ENCODE measurements around the gene CPNE7. TPM values are rescaled to one million over a fixed set of nuclear protein-coding genes. Genes with fewer than 3 reads are reported as not detected.

The CPNE7 gene
- total and polyA plus RNA-seq, 9 of the 15 experiments (the other 6 are each of a cell fraction or from before 2014, with no cell fraction given) = 0.30 to 73.4 (median 32.7) TPM

DNA sequence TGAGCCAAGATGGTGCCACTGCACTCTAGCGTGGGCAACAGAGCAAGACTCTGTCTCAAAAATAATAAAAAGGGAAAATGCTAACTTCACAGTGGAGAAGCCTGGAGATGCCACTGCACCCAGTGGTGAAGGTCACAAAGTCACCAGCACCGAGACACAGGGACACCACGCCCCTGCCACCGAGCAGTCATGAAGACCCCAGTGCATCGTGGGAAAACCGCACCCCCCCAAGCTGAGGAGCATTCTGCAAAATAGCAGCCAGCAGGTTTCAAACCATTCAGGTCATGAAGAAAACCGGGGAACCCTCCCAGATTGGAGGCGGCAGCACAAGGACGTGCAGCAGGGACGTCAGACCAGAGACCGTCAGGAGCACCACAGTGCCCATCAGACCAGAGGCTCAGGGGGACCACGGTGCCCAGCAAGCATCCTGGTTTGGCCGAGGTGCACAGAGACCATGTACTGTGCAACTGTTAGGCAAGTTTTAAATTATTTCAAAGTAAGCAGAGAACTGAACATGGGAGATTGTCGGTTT lies 68.3 kb downstream of the CPNE7 start:
- H3K36me3 ChIP-seq (ENCODE audit: control insufficient read depth, insufficient read depth, low read length) = peaks cover 31% of the 10 kb centered on the region; the same call in 2 of the 3 replicates
- in situ Hi-C loops (cut with MboI) (no loop called here), intact Hi-C loops (cut with micrococcal nuclease) (loop anchor here (10.0 kb wide), 1 partner anchor 69 kb away; the partner anchor contains the start of gene CPNE7)
- H3K4me3 ChIP-seq = no peak overlapping the region
- ATAC-seq (peak; percentile 48; the same call in 2 of the 3 replicates), DNase-seq (ENCODE audit: extremely low read depth in 1 of 4, low spot score in 3 of 4) (peak in 1 of 4 experiments; percentile 41), FAIRE-seq (peak; percentile 67)
- TF ChIP-seq POLR2A (conservative IDR thresholded peaks at IDR 0.05) (0 out of 2 replicates have a peak, but pooled peaks have one; percentile 35), POLR2AphosphoS5 (IDR thresholded peaks at IDR 0.05; ENCODE audit: control insufficient read depth, insufficient read depth, low read depth, low read length) (0 out of 2 replicates have a peak, but pooled peaks have one; percentile 6), POLR2G (IDR thresholded peaks at IDR 0.05; ENCODE audit: low read depth, low read length) (peak; percentile 50)
- TF ChIP-seq, protein P1, sequence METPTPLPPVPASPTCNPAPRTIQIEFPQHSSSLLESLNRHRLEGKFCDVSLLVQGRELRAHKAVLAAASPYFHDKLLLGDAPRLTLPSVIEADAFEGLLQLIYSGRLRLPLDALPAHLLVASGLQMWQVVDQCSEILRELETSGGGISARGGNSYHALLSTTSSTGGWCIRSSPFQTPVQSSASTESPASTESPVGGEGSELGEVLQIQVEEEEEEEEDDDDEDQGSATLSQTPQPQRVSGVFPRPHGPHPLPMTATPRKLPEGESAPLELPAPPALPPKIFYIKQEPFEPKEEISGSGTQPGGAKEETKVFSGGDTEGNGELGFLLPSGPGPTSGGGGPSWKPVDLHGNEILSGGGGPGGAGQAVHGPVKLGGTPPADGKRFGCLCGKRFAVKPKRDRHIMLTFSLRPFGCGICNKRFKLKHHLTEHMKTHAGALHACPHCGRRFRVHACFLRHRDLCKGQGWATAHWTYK (CRISPR knock-in tag; IDR thresholded peaks at IDR 0.05) = no peak
- TF ChIP-seq, protein P2, sequence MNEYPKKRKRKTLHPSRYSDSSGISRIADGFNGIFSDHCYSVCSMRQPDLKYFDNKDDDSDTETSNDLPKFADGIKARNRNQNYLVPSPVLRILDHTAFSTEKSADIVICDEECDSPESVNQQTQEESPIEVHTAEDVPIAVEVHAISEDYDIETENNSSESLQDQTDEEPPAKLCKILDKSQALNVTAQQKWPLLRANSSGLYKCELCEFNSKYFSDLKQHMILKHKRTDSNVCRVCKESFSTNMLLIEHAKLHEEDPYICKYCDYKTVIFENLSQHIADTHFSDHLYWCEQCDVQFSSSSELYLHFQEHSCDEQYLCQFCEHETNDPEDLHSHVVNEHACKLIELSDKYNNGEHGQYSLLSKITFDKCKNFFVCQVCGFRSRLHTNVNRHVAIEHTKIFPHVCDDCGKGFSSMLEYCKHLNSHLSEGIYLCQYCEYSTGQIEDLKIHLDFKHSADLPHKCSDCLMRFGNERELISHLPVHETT (CRISPR knock-in tag; conservative IDR thresholded peaks at IDR 0.05 in 1 of 2, IDR thresholded peaks at IDR 0.05 in 1 of 2) = no peak
- TF ChIP-seq, protein P3, sequence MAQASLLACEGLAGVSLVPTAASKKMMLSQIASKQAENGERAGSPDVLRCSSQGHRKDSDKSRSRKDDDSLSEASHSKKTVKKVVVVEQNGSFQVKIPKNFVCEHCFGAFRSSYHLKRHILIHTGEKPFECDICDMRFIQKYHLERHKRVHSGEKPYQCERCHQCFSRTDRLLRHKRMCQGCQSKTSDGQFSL (CRISPR knock-in tag; IDR thresholded peaks at IDR 0.05) = peak; percentile 63; the same call in 1 of the 2 replicates
- TF ChIP-seq, protein P3 (tag; IDR thresholded peaks at IDR 0.05) = no peak
- no peaks in the 10 kb centered on the region for H3K9me1 ChIP-seq (ENCODE audit: control insufficient read depth, insufficient read depth, low read length)
- 57% methylated on average over 14 of the region's 14 CpGs for WGBS (ENCODE audit: insufficient coverage, low coverage, missing lambda C conversion rate)
- no peaks in the 10 kb centered on the region for H3K9me3 ChIP-seq (replicated peaks; ENCODE audit: control insufficient read depth, insufficient read depth, low read depth, low read length)
- no peak overlapping the region for H3K4me2 ChIP-seq (ENCODE audit: insufficient read depth, low read length)
- no peak overlapping the region for H2AFZ ChIP-seq (ENCODE audit: low read depth, low read length)
- ChIA-PET POLR2A (interaction anchor here (0.7 to 1.4 kb wide), 3 partner anchors 10 to 14 kb away, joined by 4 to 5 read pairs (median 5); no protein-coding TSS in a partner anchor), CTCF (ENCODE audit: low intra/inter-chr PET ratio) (no interaction called here)
- H3K79me2 ChIP-seq (ENCODE audit: control insufficient read depth, insufficient read depth, low read length) = no peaks in the 10 kb centered on the region; the same call in 2 of the 3 replicates
- BruUV-seq (replicated peaks) = no TSS peak
- peaks cover 0 to 41% of the 10 kb centered on the region in 2 experiments; a peak in 3 of 5 replicates for H3K4me1 ChIP-seq (replicated peaks in 1 of 2; ENCODE audit: control insufficient read depth in 2 of 2, insufficient read depth in 2 of 2, low read length in 2 of 2)
- peak overlapping the region in 1 of 2 experiments; percentile 55; a peak in 1 of 4 replicates for H3K9ac ChIP-seq (ENCODE audit: insufficient read depth in 1 of 2, low read depth in 2 of 2, low read length in 2 of 2)
- H3K27me3 ChIP-seq (ENCODE audit: control insufficient read depth in 2 of 2, insufficient read depth in 2 of 2, low read length in 2 of 2) = no peaks in the 10 kb centered on the region
- no peaks in the 10 kb centered on the region for H4K20me1 ChIP-seq (replicated peaks; ENCODE audit: control insufficient read depth, insufficient read depth, low read length)
- H3K27ac ChIP-seq (ENCODE audit: extremely low read depth, low read depth, low read length) = no peak overlapping the region

All from K562 (cell line).